ENCODE data around the gene PRKAA1. TPM values are rescaled to one million over a fixed set of nuclear protein-coding genes. Genes with fewer than 3 reads are reported as not detected.
"Not testable (repeated sequence)": the region's sequence is repeated elsewhere in the genome, so short reads cannot be mapped to it uniquely, and the experiment has no call there.

Gene PRKAA1
- total RNA-seq, 4 donors from 2014 or later = 70.1 to 85.0 (median 78.6) TPM

DNA sequence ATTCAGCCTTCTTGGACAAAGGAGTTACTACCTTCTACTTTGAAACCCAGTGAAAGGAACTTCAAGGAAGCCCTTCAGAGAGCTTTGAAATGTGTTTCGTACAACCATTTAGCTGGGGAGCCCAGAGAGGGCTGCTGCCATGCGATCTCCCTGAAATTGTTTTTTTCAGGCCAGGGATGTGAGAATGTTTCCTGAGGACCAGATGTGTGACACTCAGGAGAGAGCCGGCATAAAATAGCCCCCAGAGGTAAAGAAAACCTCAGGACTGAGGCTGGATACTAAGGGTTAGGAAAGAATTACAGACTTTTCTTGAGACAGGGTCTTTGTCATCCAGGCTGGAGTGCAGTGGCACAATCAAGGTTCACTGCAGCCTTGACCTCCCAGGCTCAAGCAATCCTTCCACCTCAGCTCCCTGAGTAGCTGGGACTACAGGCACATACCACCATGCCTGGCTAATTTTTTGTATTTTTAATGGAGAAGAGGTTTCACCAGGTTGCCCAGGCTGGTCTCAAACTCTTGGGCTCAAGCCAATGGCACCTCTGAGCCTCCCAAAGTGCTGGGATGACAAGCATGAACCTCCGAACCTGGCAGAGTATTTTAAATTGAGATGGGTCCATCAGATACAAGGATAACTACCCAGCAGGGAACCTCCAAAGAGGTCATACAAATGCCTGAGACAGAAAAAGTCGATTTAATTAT lies 28.5 kb upstream of the PRKAA1 start:
- Histone ChIP-seq H3K9me3 (no peaks in the 10 kb centered on the region), H3K36me3 (peaks cover 44 to 64% (median 62%) of the 10 kb centered on the region in 4 donors), H3K4me3 (no peak overlapping the region), H3K27ac (replicated peaks in 1 of 4) (no peak overlapping the region), H3K27me3 (no peaks in the 10 kb centered on the region), H3K4me1 (no peaks in the 10 kb centered on the region)
- DNase-seq (ENCODE audit: extremely low spot score) = peak; percentile 66
- WGBS = 87% methylated on average over 4 of the region's 5 CpGs
- no peak for TF ChIP-seq POLR2A (IDR thresholded peaks at IDR 0.05; ENCODE audit: low read depth)
- no peak for TF ChIP-seq EP300 (IDR thresholded peaks at IDR 0.05)
- TF ChIP-seq, protein P1, sequence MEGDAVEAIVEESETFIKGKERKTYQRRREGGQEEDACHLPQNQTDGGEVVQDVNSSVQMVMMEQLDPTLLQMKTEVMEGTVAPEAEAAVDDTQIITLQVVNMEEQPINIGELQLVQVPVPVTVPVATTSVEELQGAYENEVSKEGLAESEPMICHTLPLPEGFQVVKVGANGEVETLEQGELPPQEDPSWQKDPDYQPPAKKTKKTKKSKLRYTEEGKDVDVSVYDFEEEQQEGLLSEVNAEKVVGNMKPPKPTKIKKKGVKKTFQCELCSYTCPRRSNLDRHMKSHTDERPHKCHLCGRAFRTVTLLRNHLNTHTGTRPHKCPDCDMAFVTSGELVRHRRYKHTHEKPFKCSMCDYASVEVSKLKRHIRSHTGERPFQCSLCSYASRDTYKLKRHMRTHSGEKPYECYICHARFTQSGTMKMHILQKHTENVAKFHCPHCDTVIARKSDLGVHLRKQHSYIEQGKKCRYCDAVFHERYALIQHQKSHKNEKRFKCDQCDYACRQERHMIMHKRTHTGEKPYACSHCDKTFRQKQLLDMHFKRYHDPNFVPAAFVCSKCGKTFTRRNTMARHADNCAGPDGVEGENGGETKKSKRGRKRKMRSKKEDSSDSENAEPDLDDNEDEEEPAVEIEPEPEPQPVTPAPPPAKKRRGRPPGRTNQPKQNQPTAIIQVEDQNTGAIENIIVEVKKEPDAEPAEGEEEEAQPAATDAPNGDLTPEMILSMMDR (IDR thresholded peaks at IDR 0.05) = no peak
- intact Hi-C loops (cut with DNase I) = no loop called here

DNA sequence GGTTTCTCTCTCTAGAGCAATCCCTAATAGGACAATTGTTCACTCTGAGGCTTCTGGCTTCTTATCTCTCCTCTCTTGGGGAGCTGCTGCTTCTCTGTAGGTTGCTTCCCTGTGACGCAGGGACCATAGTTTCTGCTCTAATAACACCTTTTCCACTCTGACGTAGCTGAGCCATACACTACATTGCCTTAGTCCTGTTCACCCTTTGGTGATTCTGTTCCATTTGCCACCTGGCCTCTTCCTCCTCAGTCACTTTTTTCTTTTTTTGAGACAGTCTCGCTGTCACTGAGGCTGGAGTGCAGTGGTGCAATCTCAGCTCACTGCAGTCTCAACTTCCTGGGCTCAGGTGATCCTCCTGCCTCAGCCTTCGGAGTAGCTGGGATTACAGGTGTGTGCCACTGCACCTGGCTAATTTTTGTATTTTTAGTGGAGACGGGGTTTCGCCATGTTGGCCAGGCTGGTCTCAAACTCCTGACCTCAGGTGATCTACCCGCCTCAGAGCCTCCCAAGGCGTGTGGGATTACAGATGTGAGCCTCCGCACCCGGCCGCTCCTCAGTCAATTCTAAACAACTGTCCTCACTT lies 27.4 kb upstream of the PRKAA1 start:
- H3K9me3 ChIP-seq; H3K27me3 ChIP-seq; H3K4me1 ChIP-seq; H3K27ac ChIP-seq (replicated peaks in 1 of 4); intact Hi-C loops (cut with DNase I); H3K4me3 ChIP-seq: not testable (repeated sequence)
- H3K36me3 ChIP-seq = peaks cover 33 to 53% (median 51%) of the 10 kb centered on the region in 4 donors
- DNase-seq (ENCODE audit: extremely low spot score) = peak; percentile 45
- 92% methylated on average over 11 of the region's 11 CpGs for WGBS

DNA sequence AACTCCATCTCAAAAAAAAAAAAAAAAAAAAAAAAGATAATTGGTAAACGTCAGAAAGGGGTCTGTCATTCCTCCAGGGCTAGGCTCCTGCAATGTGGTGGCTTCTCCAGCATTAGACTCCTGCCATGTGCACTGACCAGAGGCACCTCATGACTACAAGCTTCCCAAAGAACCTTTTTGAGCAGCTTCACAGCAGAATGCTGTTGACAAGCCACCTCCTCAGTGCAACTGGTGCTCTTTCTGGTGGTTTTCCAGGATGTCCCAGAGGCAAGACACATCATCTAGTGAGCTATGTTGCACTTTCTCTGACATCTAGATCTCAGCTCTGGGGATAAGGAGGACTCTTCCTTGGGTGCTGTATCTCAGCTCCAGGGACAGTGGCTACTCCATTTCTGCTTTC lies 25.3 kb upstream of the PRKAA1 start:
- Histone ChIP-seq H3K27me3 (no peaks in the 10 kb centered on the region), H3K9me3 (no peaks in the 10 kb centered on the region), H3K27ac (replicated peaks in 1 of 4) (no peak overlapping the region), H3K4me3 (no peak overlapping the region), H3K36me3 (peaks cover 18 to 33% (median 30%) of the 10 kb centered on the region in 4 donors), H3K4me1 (no peaks in the 10 kb centered on the region)
- intact Hi-C loops (cut with DNase I) = no loop called here
- TF ChIP-seq POLR2A (IDR thresholded peaks at IDR 0.05; ENCODE audit: low read depth) (no peak), EP300 (IDR thresholded peaks at IDR 0.05) (no peak), POLR2AphosphoS5 (IDR thresholded peaks at IDR 0.05) (no peak)
- TF ChIP-seq, protein P1 (IDR thresholded peaks at IDR 0.05) = no peak
- 38% methylated on average over 1 of the region's 1 CpG for WGBS
- DNase-seq (ENCODE audit: extremely low spot score) = peak; percentile 24

DNA sequence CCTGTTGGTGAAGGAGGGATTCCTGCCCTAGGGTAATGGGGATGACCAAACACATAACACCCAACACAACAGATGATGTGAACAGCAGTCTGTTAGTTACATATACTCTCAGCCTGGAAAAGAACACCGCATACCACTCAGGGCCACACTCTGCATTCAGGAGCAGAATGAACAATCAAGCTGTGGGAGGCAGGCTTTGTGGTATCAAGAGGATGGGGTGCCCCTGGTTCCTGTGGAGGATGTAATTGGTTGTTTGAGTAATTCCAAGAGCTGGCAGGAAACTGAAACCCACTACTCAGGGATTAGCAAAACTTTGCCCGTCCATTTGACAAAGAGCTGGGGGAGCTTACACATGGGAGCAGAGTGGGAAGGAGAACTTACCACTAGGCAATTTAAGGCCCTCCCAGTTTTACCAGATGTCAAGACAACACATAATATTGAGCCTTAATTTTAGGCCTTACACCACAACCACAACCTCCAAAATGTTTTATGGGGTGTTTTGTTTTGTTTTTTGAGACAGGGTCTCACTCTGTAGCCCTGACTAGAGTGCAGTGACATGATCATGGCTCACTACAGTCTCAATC lies 15.6 kb upstream of the PRKAA1 start:
- DNase-seq (ENCODE audit: extremely low spot score) = no peak
- Histone ChIP-seq H3K4me1 (no peaks in the 10 kb centered on the region), H3K27me3 (no peaks in the 10 kb centered on the region), H3K36me3 (no peaks in the 10 kb centered on the region), H3K27ac (replicated peaks in 1 of 4) (no peak overlapping the region), H3K4me3 (no peak overlapping the region), H3K9me3 (no peaks in the 10 kb centered on the region)
- 86% methylated on average over 2 of the region's 2 CpGs for WGBS
- TF ChIP-seq POLR2A (IDR thresholded peaks at IDR 0.05; ENCODE audit: low read depth) (no peak), POLR2AphosphoS5 (IDR thresholded peaks at IDR 0.05) (no peak), EP300 (IDR thresholded peaks at IDR 0.05) (no peak)
- TF ChIP-seq, protein P1 (IDR thresholded peaks at IDR 0.05) = no peak
- intact Hi-C loops (cut with DNase I) = no loop called here

DNA sequence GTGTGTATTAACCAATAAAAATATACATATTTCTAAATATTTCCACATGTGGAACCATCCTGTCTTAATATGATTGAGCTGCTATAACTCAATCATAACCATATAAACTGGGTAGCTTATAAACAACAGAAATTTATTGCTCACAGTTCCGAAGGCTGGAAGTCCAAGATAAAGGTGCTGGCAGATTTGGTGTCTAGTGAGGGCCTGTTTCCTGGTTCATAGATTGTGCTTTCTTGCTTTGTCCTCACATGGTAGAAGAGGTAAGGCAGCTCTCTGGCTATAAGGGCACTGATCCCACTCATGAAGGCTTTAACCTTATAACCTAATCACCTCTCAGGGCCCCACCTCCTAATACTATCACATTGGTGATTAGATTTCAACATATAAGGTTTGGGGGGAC lies 14.0 kb upstream of the PRKAA1 start:
- intact Hi-C loops (cut with DNase I) = no loop called here
- Histone ChIP-seq H3K27me3 (no peaks in the 10 kb centered on the region), H3K36me3 (no peaks in the 10 kb centered on the region), H3K9me3 (no peaks in the 10 kb centered on the region), H3K4me1 (no peaks in the 10 kb centered on the region), H3K4me3 (no peak overlapping the region), H3K27ac (replicated peaks in 1 of 4) (no peak overlapping the region)
- no peak for DNase-seq (ENCODE audit: extremely low spot score)
- TF ChIP-seq, protein P1 (IDR thresholded peaks at IDR 0.05) = no peak
- TF ChIP-seq POLR2A (IDR thresholded peaks at IDR 0.05; ENCODE audit: low read depth) (no peak), POLR2AphosphoS5 (IDR thresholded peaks at IDR 0.05) (no peak)
- 6% methylated on average over 1 of the region's 1 CpG for WGBS

Data from esophagus muscularis mucosa (tissue), 4 donors.